Body of pancreas (tissue), 4 donors: ENCODE measurements around the gene ERI3. TPM values are rescaled to one million over a fixed set of nuclear protein-coding genes. Genes with fewer than 3 reads are reported as not detected.
"Not testable (repeated sequence)": the region's sequence is repeated elsewhere in the genome, so short reads cannot be mapped to it uniquely, and the experiment has no call there.

Experiments used
- ATAC-seq: fragments of 150-250 bp; one replicate; pipeline ENCODE4 v1.9.1; 2016
- DNase-seq, 4 donors: peaks; one replicate each; pipeline ENCODE4 v3.0.0-alpha.2; 2019
- H3K27ac ChIP-seq, 4 donors: fragments of 200-600 bp; sonication (generic); 1 replicate in 3 of 4; 2 replicates in 1 of 4; pipeline versions ENCODE4 v1.5.1 to v1.6.1; 2016 to 2019; ENCODE audit warnings: mild to moderate bottlenecking in 1 of 4, mixed read lengths in 1 of 4, moderate library complexity in 1 of 4
- H3K27me3 ChIP-seq, 2 donors: fragments of 200-600 bp; sonication (generic); one replicate each; pipeline ENCODE4 v1.6.0; 2016; ENCODE audit warnings: mild to moderate bottlenecking in 1 of 2
- H3K36me3 ChIP-seq, 2 donors: fragments of 200-600 bp; sonication (generic); replicated peaks in 1 of 2; 2 replicates each; pipeline ENCODE4 v1.5.1; 2016; ENCODE audit warnings: low read depth in 2 of 2; ENCODE audit not compliant: insufficient read depth in 1 of 2
- H3K4me1 ChIP-seq: fragments of 200-600 bp; sonication (generic); one replicate; pipeline ENCODE4 v1.6.0; 2016
- H3K4me3 ChIP-seq, 2 donors: fragments of 200-600 bp; sonication (generic); 1 replicate in 1 of 2; 2 replicates in 1 of 2; pipeline ENCODE4 v1.5.1; 2016 to 2019
- H3K9me3 ChIP-seq, 3 donors: fragments of 200-600 bp; sonication (generic); 1 replicate in 2 of 3; 2 replicates in 1 of 3; pipeline ENCODE4 v1.5.1; 2016
- CTCF ChIP-seq, 7 experiments: fragments of 450-650 bp in 4 of 7; fragments of 200-600 bp in 3 of 7; sonication (generic) in 3 of 7; IDR thresholded peaks; one replicate each; pipeline ENCODE4 v1.5.1; 2016 to 2019; ENCODE audit warnings: antibody characterized with exemption in 7 of 7
- POLR2A ChIP-seq, 3 donors: fragments of 450-650 bp; IDR thresholded peaks; one replicate each; pipeline ENCODE4 v1.6.1; 2016; ENCODE audit warnings: antibody characterized with exemption in 3 of 3, mild to moderate bottlenecking in 2 of 3
- WGBS, 2 donors: methylation state at CpG; one replicate each; pipeline ENCODE4 v1.1.5; 2017; 5-methylcytosine and 5-hydroxymethylcytosine counted together
- intact Hi-C: fragments of 100-400 bp; cut with DNase I; formaldehyde crosslinking; loops from one replicate; pipeline ENCODE4 v1.15.1; 2023
- small RNA-seq: library from RNA; depleted of rRNA; stranded (forward); fragments of <200 nt; gene quantifications from one replicate; pipeline ENCODE3, GENCODE V24; 2016
- total RNA-seq, 2 donors: library from RNA; depleted of rRNA; stranded (reverse); fragments of >200 nt; gene quantifications; one replicate each; pipeline ENCODE4 v1.1.0, GENCODE V29; 2016

Gene ERI3
- total RNA-seq, 2 donors from 2014 or later, result 17.4 to 59.7 TPM

- TF ChIP-seq POLR2A (IDR thresholded peaks at IDR 0.05), result no peak
- no peak for TF ChIP-seq CTCF (IDR thresholded peaks at IDR 0.05)
- WGBS, 2 donors, result 35 to 39% methylated on average over 9 of the region's 9 CpGs
- ATAC-seq (no peak), DNase-seq (no peak)
- H3K27ac ChIP-seq, result peak overlapping the region; percentile 57 to 79 (median 64)
- H3K36me3 ChIP-seq, result peaks cover 0 to 10% of the 10 kb centered on the region in 2 donors
- peaks cover 22% of the 10 kb centered on the region for H3K4me1 ChIP-seq
- H3K4me3 ChIP-seq, result peak overlapping the region; percentile 82 to 95
- intact Hi-C loops, result no loop called here
- no peaks in the 10 kb centered on the region for H3K27me3 ChIP-seq
- H3K9me3 ChIP-seq, result no peaks in the 10 kb centered on the region
Measured at GRCh38 chr1:44212355-44213221, 142.5 kb downstream of the ERI3 start.

GRCh38 chr1:44210595-44210994, 144.5 kb downstream of the ERI3 start:
- intact Hi-C loops, result no loop called here
- no peak for ATAC-seq
- WGBS, 2 donors, result 97 to 100% methylated on average over 1 of the region's 1 CpG

GRCh38 chr1:44208226-44208625, 146.8 kb downstream of the ERI3 start:
- TF ChIP-seq CTCF (IDR thresholded peaks at IDR 0.05), result no peak
- DNase-seq (no peak), ATAC-seq (no peak)
- H3K27me3 ChIP-seq, result no peaks in the 10 kb centered on the region
- intact Hi-C loops, result no loop called here
- no peaks in the 10 kb centered on the region for H3K9me3 ChIP-seq
- no peak overlapping the region for H3K4me3 ChIP-seq
- H3K4me1 ChIP-seq, result peaks cover 8% of the 10 kb centered on the region
- no peak overlapping the region for H3K27ac ChIP-seq
- no peaks in the 10 kb centered on the region for H3K36me3 ChIP-seq

More at GRCh38 chr1:44210595-44210994, 144.5 kb downstream of the ERI3 start:
- TF ChIP-seq CTCF (IDR thresholded peaks at IDR 0.05) (no peak), POLR2A (IDR thresholded peaks at IDR 0.05) (no peak)
- H3K27ac ChIP-seq, result no peak overlapping the region
- peaks cover 0 to 2% of the 10 kb centered on the region in 2 donors for H3K36me3 ChIP-seq
- no peak overlapping the region for H3K4me3 ChIP-seq
- H3K27me3 ChIP-seq, result no peaks in the 10 kb centered on the region
- no peaks in the 10 kb centered on the region for H3K9me3 ChIP-seq
- no peak for DNase-seq
- peaks cover 20% of the 10 kb centered on the region for H3K4me1 ChIP-seq

- 83 to 84% methylated on average over 5 of the region's 5 CpGs for WGBS, 2 donors
- H3K9me3 ChIP-seq, ATAC-seq, H3K4me3 ChIP-seq, H3K27ac ChIP-seq, H3K4me1 ChIP-seq, DNase-seq, H3K27me3 ChIP-seq, intact Hi-C loops, H3K36me3 ChIP-seq: not testable (repeated sequence)
Measured at GRCh38 chr1:44206545-44206944, 148.5 kb downstream of the ERI3 start.

- Histone ChIP-seq H3K36me3 (no peaks in the 10 kb centered on the region), H3K4me3 (no peak overlapping the region), H3K27me3 (no peaks in the 10 kb centered on the region), H3K9me3 (no peaks in the 10 kb centered on the region), H3K27ac (no peak overlapping the region), H3K4me1 (no peaks in the 10 kb centered on the region)
- no peak for TF ChIP-seq POLR2A (IDR thresholded peaks at IDR 0.05)
- DNase-seq (no peak), ATAC-seq (no peak)
- 85 to 88% methylated on average over 8 of the region's 8 CpGs for WGBS, 2 donors
- intact Hi-C loops, result no loop called here
Measured at GRCh38 chr1:44200336-44200735, 154.7 kb downstream of the ERI3 start.

- WGBS, 2 donors, result 56 to 69% methylated on average over 1 of the region's 1 CpG
Measured at GRCh38 chr1:44174630-44175029, 180.4 kb downstream of the ERI3 start.

More at GRCh38 chr1:44174630-44175029, 180.4 kb downstream of the ERI3 start:
- Histone ChIP-seq H3K36me3 (no peaks in the 10 kb centered on the region), H3K4me1 (no peaks in the 10 kb centered on the region), H3K27ac (no peak overlapping the region), H3K4me3 (no peak overlapping the region), H3K27me3 (no peaks in the 10 kb centered on the region), H3K9me3 (peaks cover 0 to 10% (median 0%) of the 10 kb centered on the region in 3 donors)
- ATAC-seq (no peak), DNase-seq (no peak)
- intact Hi-C loops, result no loop called here
- TF ChIP-seq POLR2A (IDR thresholded peaks at IDR 0.05), result no peak

Small RNAs within 50 kb of the gene (small RNA-seq; reads per million reads assigned to genes)
- gene AL035417.1 (not detected), gene RNU6-369P (not detected)

Other genes with a start within 250 kb of the ERI3 start
- not detected for gene KLF17, start 236.4 kb downstream of the ERI3 start, total RNA-seq
- not detected for gene KLF18, start 213.6 kb downstream of the ERI3 start, total RNA-seq
- gene DMAP1, start 141.8 kb downstream of the ERI3 start, total RNA-seq, result 10 to 100 TPM; 39.2 to 93.3 TPM
- 100 to 1,000 TPM in 1 of 2 donors, 10 to 100 TPM in 1; 85.4 to 124 TPM for gene RNF220, start 50.0 kb upstream of the ERI3 start, total RNA-seq